ENCODE data around the gene TBC1D14.

DNA sequence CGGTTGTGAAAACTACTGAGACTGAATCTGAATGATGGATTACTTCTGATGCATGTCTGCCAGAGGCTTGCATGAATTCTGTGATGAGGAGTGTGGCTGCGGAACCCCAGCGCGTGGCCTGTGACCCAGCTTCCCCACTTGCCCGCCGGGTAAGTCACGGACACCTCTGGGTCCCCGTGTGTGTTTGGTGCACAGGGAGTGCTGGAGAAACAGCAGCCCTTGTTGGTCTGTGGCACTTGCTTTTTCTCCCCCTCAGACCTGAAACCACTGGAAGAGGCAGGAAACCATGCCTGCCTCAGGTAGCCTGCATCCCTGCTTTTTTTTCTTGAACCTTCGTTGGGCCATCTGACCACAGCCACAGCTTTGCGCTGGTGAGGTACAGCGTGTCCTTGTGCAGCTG is 81.6 kb downstream of the TBC1D14 start:
- TF ChIP-seq MEF2D (tag; conservative IDR thresholded peaks at IDR 0.05; ENCODE audit: low read depth) (no peak), ZNF407 (IDR thresholded peaks at IDR 0.05; ENCODE audit: low read depth) (no peak), MCM5 (IDR thresholded peaks at IDR 0.05; ENCODE audit: low read depth) (no peak), COPS2 (conservative IDR thresholded peaks at IDR 0.05) (no peak), SMARCC2 (IDR thresholded peaks at IDR 0.05; ENCODE audit: low read depth) (no peak)
- TF ChIP-seq, protein P1, sequence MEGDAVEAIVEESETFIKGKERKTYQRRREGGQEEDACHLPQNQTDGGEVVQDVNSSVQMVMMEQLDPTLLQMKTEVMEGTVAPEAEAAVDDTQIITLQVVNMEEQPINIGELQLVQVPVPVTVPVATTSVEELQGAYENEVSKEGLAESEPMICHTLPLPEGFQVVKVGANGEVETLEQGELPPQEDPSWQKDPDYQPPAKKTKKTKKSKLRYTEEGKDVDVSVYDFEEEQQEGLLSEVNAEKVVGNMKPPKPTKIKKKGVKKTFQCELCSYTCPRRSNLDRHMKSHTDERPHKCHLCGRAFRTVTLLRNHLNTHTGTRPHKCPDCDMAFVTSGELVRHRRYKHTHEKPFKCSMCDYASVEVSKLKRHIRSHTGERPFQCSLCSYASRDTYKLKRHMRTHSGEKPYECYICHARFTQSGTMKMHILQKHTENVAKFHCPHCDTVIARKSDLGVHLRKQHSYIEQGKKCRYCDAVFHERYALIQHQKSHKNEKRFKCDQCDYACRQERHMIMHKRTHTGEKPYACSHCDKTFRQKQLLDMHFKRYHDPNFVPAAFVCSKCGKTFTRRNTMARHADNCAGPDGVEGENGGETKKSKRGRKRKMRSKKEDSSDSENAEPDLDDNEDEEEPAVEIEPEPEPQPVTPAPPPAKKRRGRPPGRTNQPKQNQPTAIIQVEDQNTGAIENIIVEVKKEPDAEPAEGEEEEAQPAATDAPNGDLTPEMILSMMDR (IDR thresholded peaks at IDR 0.05 in 2 of 3, conservative IDR thresholded peaks at IDR 0.05 in 1 of 3; ENCODE audit: insufficient read depth in 2 of 3, low read depth in 1 of 3, low read length in 3 of 3) = no peak

Data from K562 (cell line).